Neural cell (in vitro differentiated cells): ENCODE results near the gene RERE. TPM values are rescaled to one million over a fixed set of nuclear protein-coding genes. Genes with fewer than 3 reads are reported as not detected.

Experiments
- H2AFZ ChIP-seq: fragments of 200-600, 300-800 bp; sonication (generic), shearing (Covaris generic); 2 replicates; pipeline ENCODE4 v1.6.0; 2014; ENCODE audit warnings: low read depth, mild to moderate bottlenecking, antibody characterized with exemption, low read length, moderate library complexity
- H3F3A ChIP-seq: fragments of 200-600 bp; shearing (Covaris generic); 2 replicates; pipeline ENCODE4 v1.6.1; 2016; ENCODE audit warnings: mild to moderate bottlenecking, moderate library complexity, mixed read lengths, antibody characterized with exemption, low read length; ENCODE audit not compliant: insufficient read depth, poor library complexity, severe bottlenecking
- H3K27ac ChIP-seq: fragments of 200-600, 300-800 bp; sonication (generic), shearing (Covaris generic); 2 replicates; pipeline ENCODE4 v1.5.1; 2014; ENCODE audit warnings: mild to moderate bottlenecking, low read length, moderate library complexity
- H3K27me3 ChIP-seq: fragments of 300-800, 200-600 bp; sonication (generic), shearing (Covaris generic); 2 replicates; pipeline ENCODE4 v1.6.0; 2014; ENCODE audit warnings: mild to moderate bottlenecking, low read depth, low read length, moderate library complexity; ENCODE audit not compliant: insufficient read depth
- H3K36me3 ChIP-seq: fragments of 300-800, 200-600 bp; sonication (generic), shearing (Covaris generic); 2 replicates; pipeline ENCODE4 v1.5.1; 2014; ENCODE audit warnings: mild to moderate bottlenecking, antibody characterized with exemption, low read length, moderate library complexity; ENCODE audit not compliant: insufficient read depth
- H3K4me2 ChIP-seq: fragments of 300-800, 200-600 bp; sonication (generic), shearing (Covaris generic); 2 replicates; pipeline ENCODE4 v1.6.0; 2014; ENCODE audit warnings: mild to moderate bottlenecking, low read length
- H3K4me3 ChIP-seq: fragments of 300-800, 200-600 bp; sonication (generic), shearing (Covaris generic); 2 replicates; pipeline ENCODE4 v1.5.1; 2014; ENCODE audit warnings: mild to moderate bottlenecking, low read length, moderate library complexity
- H3K79me2 ChIP-seq: fragments of 200-600 bp; shearing (Covaris generic); replicated peaks from 2 replicates; pipeline ENCODE4 v1.6.0; 2014; ENCODE audit warnings: mild to moderate bottlenecking, low read length, moderate library complexity; ENCODE audit not compliant: insufficient read depth
- H3K9ac ChIP-seq: fragments of 300-800, 200-600 bp; sonication (generic), shearing (Covaris generic); 2 replicates; pipeline ENCODE4 v1.6.1; 2016; ENCODE audit warnings: mild to moderate bottlenecking, low read length, mixed read lengths
- H3K9me2 ChIP-seq: fragments of 200-600 bp; shearing (Covaris generic); 2 replicates; pipeline ENCODE4 v1.6.1; 2016; ENCODE audit warnings: mild to moderate bottlenecking, low read length, mixed read lengths; ENCODE audit not compliant: insufficient read depth
- H3K9me3 ChIP-seq: fragments of 200-600, 300-800 bp; sonication (generic), shearing (Covaris generic); 2 replicates; pipeline ENCODE4 v1.6.1; 2016; ENCODE audit warnings: mild to moderate bottlenecking, mixed run types, low read length, moderate library complexity, mixed read lengths
- H4K20me1 ChIP-seq: fragments of 200-600 bp; shearing (Covaris generic); 2 replicates; pipeline ENCODE4 v1.6.1; 2016; ENCODE audit warnings: mild to moderate bottlenecking, mixed run types; ENCODE audit not compliant: insufficient read depth
- EP300 ChIP-seq: fragments of 450-650 bp; conservative IDR thresholded peaks from 2 replicates; pipeline ENCODE4 v1.6.1; 2014; ENCODE audit warnings: antibody characterized with exemption, mild to moderate bottlenecking, moderate library complexity; ENCODE audit not compliant: poor library complexity, severe bottlenecking
- EZH2 ChIP-seq: fragments of 200-600, 300-800 bp; shearing (Covaris generic), sonication (generic); IDR thresholded peaks from 2 replicates; pipeline ENCODE4 v1.6.1; 2014; ENCODE audit warnings: antibody characterized with exemption, low read length, borderline replicate concordance, mild to moderate bottlenecking; ENCODE audit not compliant: insufficient read depth, poor library complexity, severe bottlenecking
- MXI1 ChIP-seq: fragments of 450-650 bp; conservative IDR thresholded peaks from 2 replicates; pipeline ENCODE4 v1.6.1; 2014; ENCODE audit warnings: antibody characterized with exemption, mild to moderate bottlenecking; ENCODE audit not compliant: poor library complexity, severe bottlenecking
- POLR2AphosphoS5 ChIP-seq: IDR thresholded peaks from 2 replicates; pipeline ENCODE4 v1.6.1; 2012
- RAD21 ChIP-seq: fragments of 450-650 bp; conservative IDR thresholded peaks from 2 replicates; pipeline ENCODE4 v1.6.1; 2014; ENCODE audit warnings: antibody characterized with exemption, mild to moderate bottlenecking, moderate library complexity
- SMC3 ChIP-seq: fragments of 450-650 bp; conservative IDR thresholded peaks from 2 replicates; pipeline ENCODE4 v1.6.1; 2014; ENCODE audit warnings: antibody characterized with exemption, mild to moderate bottlenecking, moderate library complexity; ENCODE audit not compliant: poor library complexity
- TAF1 ChIP-seq: IDR thresholded peaks from 2 replicates; pipeline ENCODE4 v1.6.1; 2012; ENCODE audit warnings: low read depth
- polyA plus RNA-seq: library from polyadenylated mRNA; depleted of rRNA; stranded (reverse); fragments of >200 nt; gene quantifications from 2 replicates; pipeline ENCODE4 v1.2.3, GENCODE V29; 2014
- TF ChIP-seq, protein P1 (sequence below): IDR thresholded peaks from 2 replicates; pipeline ENCODE4 v1.6.1; 2012; ENCODE audit warnings: borderline replicate concordance
- TF ChIP-seq, protein P2 (sequence below): fragments of 450-650 bp; IDR thresholded peaks from 2 replicates; pipeline ENCODE4 v1.5.1; 2014; ENCODE audit warnings: antibody characterized with exemption, mild to moderate bottlenecking, moderate library complexity; ENCODE audit not compliant: poor library complexity, severe bottlenecking

The RERE gene
- polyA plus RNA-seq, 1 donor from 2014 or later: 21.0 TPM

DNA sequence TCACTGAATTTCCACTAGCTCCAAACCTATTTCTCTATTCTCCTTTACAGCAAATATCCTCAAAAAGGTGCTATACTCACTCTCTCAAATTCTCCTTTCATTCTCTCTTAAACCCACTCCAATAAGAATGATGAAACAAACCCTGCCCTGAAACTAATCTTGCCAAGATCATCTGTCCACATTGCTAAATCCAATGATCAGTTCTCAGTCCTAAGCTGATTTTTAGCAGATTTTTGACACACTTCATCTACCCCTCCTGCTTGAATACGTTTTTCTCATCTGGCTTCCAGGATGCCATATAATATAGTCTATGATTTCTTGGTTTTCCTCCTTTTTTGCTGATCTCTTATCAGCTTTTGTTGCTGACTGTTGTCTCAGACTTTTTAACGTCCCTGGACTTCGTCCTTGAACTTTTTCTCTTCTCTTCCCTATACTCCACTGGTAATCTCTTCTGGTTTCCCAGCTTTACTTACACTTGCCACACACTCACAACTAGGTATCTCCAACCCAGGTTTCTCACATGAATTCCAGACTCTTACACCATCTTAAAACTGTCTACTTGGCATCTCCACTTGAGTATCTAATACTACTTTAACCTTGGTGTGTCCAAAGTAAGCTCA lies 35.3 kb downstream of the RERE start:
- Histone ChIP-seq H4K20me1 (peaks cover 3% of the 10 kb centered on the region), H3K9me3 (no peaks in the 10 kb centered on the region)

DNA sequence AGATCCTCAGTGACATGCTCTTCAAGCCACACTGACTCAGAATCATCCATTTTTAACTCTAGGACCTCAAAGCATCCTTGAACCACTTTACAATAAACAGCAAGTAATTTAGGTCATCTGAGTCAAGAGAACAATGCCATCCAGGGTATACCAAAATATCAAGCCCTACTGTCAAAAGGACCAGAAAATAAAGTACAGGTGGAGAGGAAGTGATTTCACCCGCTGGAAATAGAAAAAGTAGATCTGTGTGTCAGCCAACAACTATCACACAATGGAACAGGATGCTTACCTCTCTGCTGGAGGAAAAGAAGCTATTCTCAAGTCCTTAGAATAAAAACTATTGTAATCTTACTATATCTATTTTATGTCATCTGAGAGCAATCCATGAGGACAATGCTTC lies 37.0 kb downstream of the RERE start:
- Histone ChIP-seq H3F3A (no peaks in the 10 kb centered on the region), H3K9me2 (no peaks in the 10 kb centered on the region), H3K9me3 (no peaks in the 10 kb centered on the region), H4K20me1 (peaks cover 3% of the 10 kb centered on the region), H3K27ac (no peak overlapping the region), H3K4me3 (no peak overlapping the region), H3K9ac (no peak overlapping the region), H2AFZ (no peak overlapping the region), H3K4me2 (no peak overlapping the region), H3K79me2 (peaks cover 93% of the 10 kb centered on the region), H3K27me3 (no peaks in the 10 kb centered on the region), H3K36me3 (no peaks in the 10 kb centered on the region)
- TF ChIP-seq POLR2AphosphoS5: no peak
- no peak for TF ChIP-seq EZH2
- no peak for TF ChIP-seq TAF1
- TF ChIP-seq RAD21: no peak
- TF ChIP-seq SMC3: no peak

More for the DNA sequence above, 35.3 kb downstream of the RERE start:
- Histone ChIP-seq H3K27ac (no peak overlapping the region), H2AFZ (no peak overlapping the region), H3F3A (no peaks in the 10 kb centered on the region), H3K79me2 (peaks cover 91% of the 10 kb centered on the region), H3K36me3 (no peaks in the 10 kb centered on the region), H3K4me2 (no peak overlapping the region), H3K9me2 (no peaks in the 10 kb centered on the region), H3K4me3 (no peak overlapping the region), H3K9ac (no peak overlapping the region), H3K27me3 (no peaks in the 10 kb centered on the region)
- TF ChIP-seq POLR2AphosphoS5 (no peak), EZH2 (no peak), SMC3 (no peak), RAD21 (no peak), MXI1 (no peak), EP300 (no peak), TAF1 (no peak)

DNA sequence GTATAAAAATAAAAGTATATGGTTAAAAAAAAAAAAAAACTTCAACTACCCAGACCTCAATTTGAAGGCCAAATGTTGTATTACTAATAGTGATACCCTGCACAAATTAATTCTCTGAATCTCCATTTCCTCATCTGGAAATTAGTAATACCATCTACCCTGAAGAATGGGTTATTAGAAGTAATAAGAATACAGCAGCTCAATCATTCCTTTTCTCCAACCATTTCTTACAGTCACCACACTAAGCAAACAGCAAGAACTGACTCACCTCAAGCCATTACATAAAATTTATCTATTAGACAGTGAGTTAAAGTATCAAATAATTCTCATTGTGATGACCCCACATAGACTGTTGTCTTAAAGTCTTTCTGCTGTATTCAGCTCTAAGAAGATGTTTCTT lies 39.6 kb downstream of the RERE start:
- Histone ChIP-seq H3K36me3 (no peaks in the 10 kb centered on the region), H3F3A (no peaks in the 10 kb centered on the region), H3K27ac (no peak overlapping the region), H3K9me2 (no peaks in the 10 kb centered on the region), H3K4me3 (no peak overlapping the region), H3K27me3 (no peaks in the 10 kb centered on the region), H3K79me2 (peaks cover 89% of the 10 kb centered on the region), H4K20me1 (no peaks in the 10 kb centered on the region), H3K4me2 (no peak overlapping the region), H3K9ac (no peak overlapping the region), H2AFZ (no peak overlapping the region), H3K9me3 (no peaks in the 10 kb centered on the region)
- TF ChIP-seq, protein P1, sequence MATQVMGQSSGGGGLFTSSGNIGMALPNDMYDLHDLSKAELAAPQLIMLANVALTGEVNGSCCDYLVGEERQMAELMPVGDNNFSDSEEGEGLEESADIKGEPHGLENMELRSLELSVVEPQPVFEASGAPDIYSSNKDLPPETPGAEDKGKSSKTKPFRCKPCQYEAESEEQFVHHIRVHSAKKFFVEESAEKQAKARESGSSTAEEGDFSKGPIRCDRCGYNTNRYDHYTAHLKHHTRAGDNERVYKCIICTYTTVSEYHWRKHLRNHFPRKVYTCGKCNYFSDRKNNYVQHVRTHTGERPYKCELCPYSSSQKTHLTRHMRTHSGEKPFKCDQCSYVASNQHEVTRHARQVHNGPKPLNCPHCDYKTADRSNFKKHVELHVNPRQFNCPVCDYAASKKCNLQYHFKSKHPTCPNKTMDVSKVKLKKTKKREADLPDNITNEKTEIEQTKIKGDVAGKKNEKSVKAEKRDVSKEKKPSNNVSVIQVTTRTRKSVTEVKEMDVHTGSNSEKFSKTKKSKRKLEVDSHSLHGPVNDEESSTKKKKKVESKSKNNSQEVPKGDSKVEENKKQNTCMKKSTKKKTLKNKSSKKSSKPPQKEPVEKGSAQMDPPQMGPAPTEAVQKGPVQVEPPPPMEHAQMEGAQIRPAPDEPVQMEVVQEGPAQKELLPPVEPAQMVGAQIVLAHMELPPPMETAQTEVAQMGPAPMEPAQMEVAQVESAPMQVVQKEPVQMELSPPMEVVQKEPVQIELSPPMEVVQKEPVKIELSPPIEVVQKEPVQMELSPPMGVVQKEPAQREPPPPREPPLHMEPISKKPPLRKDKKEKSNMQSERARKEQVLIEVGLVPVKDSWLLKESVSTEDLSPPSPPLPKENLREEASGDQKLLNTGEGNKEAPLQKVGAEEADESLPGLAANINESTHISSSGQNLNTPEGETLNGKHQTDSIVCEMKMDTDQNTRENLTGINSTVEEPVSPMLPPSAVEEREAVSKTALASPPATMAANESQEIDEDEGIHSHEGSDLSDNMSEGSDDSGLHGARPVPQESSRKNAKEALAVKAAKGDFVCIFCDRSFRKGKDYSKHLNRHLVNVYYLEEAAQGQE: no peak
- TF ChIP-seq SMC3: no peak
- no peak for TF ChIP-seq MXI1
- no peak for TF ChIP-seq POLR2AphosphoS5
- no peak for TF ChIP-seq EZH2
- TF ChIP-seq EP300: no peak
- TF ChIP-seq RAD21: no peak
- TF ChIP-seq TAF1: no peak
- TF ChIP-seq, protein P2, sequence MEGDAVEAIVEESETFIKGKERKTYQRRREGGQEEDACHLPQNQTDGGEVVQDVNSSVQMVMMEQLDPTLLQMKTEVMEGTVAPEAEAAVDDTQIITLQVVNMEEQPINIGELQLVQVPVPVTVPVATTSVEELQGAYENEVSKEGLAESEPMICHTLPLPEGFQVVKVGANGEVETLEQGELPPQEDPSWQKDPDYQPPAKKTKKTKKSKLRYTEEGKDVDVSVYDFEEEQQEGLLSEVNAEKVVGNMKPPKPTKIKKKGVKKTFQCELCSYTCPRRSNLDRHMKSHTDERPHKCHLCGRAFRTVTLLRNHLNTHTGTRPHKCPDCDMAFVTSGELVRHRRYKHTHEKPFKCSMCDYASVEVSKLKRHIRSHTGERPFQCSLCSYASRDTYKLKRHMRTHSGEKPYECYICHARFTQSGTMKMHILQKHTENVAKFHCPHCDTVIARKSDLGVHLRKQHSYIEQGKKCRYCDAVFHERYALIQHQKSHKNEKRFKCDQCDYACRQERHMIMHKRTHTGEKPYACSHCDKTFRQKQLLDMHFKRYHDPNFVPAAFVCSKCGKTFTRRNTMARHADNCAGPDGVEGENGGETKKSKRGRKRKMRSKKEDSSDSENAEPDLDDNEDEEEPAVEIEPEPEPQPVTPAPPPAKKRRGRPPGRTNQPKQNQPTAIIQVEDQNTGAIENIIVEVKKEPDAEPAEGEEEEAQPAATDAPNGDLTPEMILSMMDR: no peak
